OCI-LY1 (cell line): ENCODE measurements around the gene LMOD3.

Experiments
- H2AFZ ChIP-seq: fragments of 200-600 bp; sonication (generic), shearing (Covaris generic); 2 replicates; pipeline ENCODE4 v1.6.0; 2014; ENCODE audit warnings: antibody characterized with exemption, mild to moderate bottlenecking, low read length
- H3F3A ChIP-seq: fragments of 200-600 bp; sonication (generic), shearing (Covaris generic); 2 replicates; pipeline ENCODE4 v1.6.0; 2014; ENCODE audit warnings: mild to moderate bottlenecking, antibody characterized with exemption, low read length, moderate library complexity; ENCODE audit not compliant: insufficient read depth
- H3K27ac ChIP-seq: fragments of 200-600 bp; sonication (generic); 2 replicates; pipeline ENCODE4 v1.5.1; 2014; ENCODE audit warnings: low read length, mixed run types, mild to moderate bottlenecking, low read depth; ENCODE audit not compliant: poor library complexity, severe bottlenecking
- H3K27me3 ChIP-seq: fragments of 200-600 bp; sonication (generic); 2 replicates; pipeline ENCODE4 v1.6.0; 2014; ENCODE audit warnings: antibody characterized with exemption, mild to moderate bottlenecking, low read length, moderate library complexity; ENCODE audit not compliant: insufficient read depth
- H3K36me3 ChIP-seq: fragments of 200-600 bp; sonication (generic); 2 replicates; pipeline ENCODE4 v1.6.1; 2014; ENCODE audit warnings: mild to moderate bottlenecking, antibody characterized with exemption, low read length, moderate library complexity, mixed read lengths; ENCODE audit not compliant: insufficient read depth
- H3K4me1 ChIP-seq: fragments of 200-600 bp; sonication (generic); 2 replicates; pipeline ENCODE4 v1.5.1; 2014; ENCODE audit warnings: mild to moderate bottlenecking, low read length, moderate library complexity; ENCODE audit not compliant: insufficient read depth, severe bottlenecking
- H3K4me2 ChIP-seq: fragments of 200-600 bp; sonication (generic), shearing (Covaris generic); 2 replicates; pipeline ENCODE4 v1.6.1; 2014; ENCODE audit warnings: low read length
- H3K4me3 ChIP-seq: fragments of 200-600 bp; sonication (generic); 2 replicates; pipeline ENCODE4 v1.5.1; 2014; ENCODE audit warnings: low read length, low read depth, mild to moderate bottlenecking, mixed read lengths; ENCODE audit not compliant: poor library complexity, severe bottlenecking
- H3K79me2 ChIP-seq: fragments of 200-600 bp; shearing (Covaris generic); 2 replicates; pipeline ENCODE4 v1.6.1; 2016; ENCODE audit warnings: mixed run types, low read length, mixed read lengths; ENCODE audit not compliant: insufficient read depth
- H3K9ac ChIP-seq: fragments of 200-600 bp; sonication (generic), shearing (Covaris generic); 2 replicates; pipeline ENCODE4 v1.6.1; 2014; ENCODE audit warnings: mild to moderate bottlenecking, low read length, mixed read lengths
- H3K9me2 ChIP-seq: fragments of 200-600 bp; sonication (generic), shearing (Covaris generic); 2 replicates; pipeline ENCODE4 v1.6.1; 2014; ENCODE audit warnings: low read depth, mild to moderate bottlenecking, low read length, mixed read lengths
- H3K9me3 ChIP-seq: fragments of 200-600 bp; shearing (Covaris generic); 2 replicates; pipeline ENCODE4 v1.6.1; 2014; ENCODE audit warnings: low read length, mixed read lengths
- H4K20me1 ChIP-seq: fragments of 200-600 bp; sonication (generic), shearing (Covaris generic); 2 replicates; pipeline ENCODE4 v1.6.0; 2016; ENCODE audit warnings: mild to moderate bottlenecking, low read length; ENCODE audit not compliant: insufficient read depth
- CTCF ChIP-seq: fragments of 200-600 bp; sonication (generic), shearing (Covaris generic); IDR thresholded peaks from 2 replicates; pipeline ENCODE4 v1.5.1; 2017; ENCODE audit warnings: mild to moderate bottlenecking, antibody characterized with exemption, low read length, moderate library complexity, mixed read lengths
- EZH2 ChIP-seq: fragments of 200-600 bp; sonication (generic), shearing (Covaris generic); IDR thresholded peaks from 2 replicates; pipeline ENCODE4 v1.8.0; 2017; ENCODE audit warnings: borderline replicate concordance, mixed run types, mild to moderate bottlenecking, antibody characterized with exemption, low read length, moderate library complexity, mixed read lengths

The LMOD3 gene

GRCh38 chr3:69118555-69118954, 3.8 kb downstream of the LMOD3 start:
- no peak overlapping the region for H3K9ac ChIP-seq
- H2AFZ ChIP-seq, result no peak overlapping the region
- no peaks in the 10 kb centered on the region for H3F3A ChIP-seq
- H3K9me3 ChIP-seq, result no peaks in the 10 kb centered on the region
- H3K27ac ChIP-seq, result no peak overlapping the region
- H3K9me2 ChIP-seq, result no peaks in the 10 kb centered on the region
- no peaks in the 10 kb centered on the region for H3K79me2 ChIP-seq
- no peak for TF ChIP-seq CTCF
- no peak for TF ChIP-seq EZH2
- no peak overlapping the region for H3K4me3 ChIP-seq
- no peaks in the 10 kb centered on the region for H3K36me3 ChIP-seq
- H4K20me1 ChIP-seq, result no peaks in the 10 kb centered on the region
- no peaks in the 10 kb centered on the region for H3K27me3 ChIP-seq
- H3K4me2 ChIP-seq, result no peak overlapping the region
- no peaks in the 10 kb centered on the region for H3K4me1 ChIP-seq

DNA sequence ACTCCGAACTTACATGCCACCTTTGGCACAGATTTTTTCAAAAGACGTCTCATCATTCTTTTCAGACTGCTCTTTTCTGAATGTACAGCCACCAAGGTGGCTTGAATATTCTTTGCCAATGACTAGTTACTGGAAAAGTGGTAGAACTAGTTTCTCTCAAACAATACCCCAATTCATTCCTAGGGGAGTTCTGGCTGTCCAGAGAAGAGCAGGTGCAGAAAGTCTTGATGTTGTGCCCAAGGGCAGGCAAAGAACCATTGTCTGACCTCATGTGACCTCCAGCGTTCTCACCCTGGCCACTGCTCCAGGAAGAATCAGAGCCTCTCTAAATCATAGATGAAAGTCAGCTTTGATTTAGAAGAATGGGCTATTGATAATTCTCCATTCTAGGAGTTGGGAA, 5.5 kb downstream of the LMOD3 start:
- TF ChIP-seq EZH2 (no peak), CTCF (no peak)
- Histone ChIP-seq H3K4me3 (no peak overlapping the region), H3K4me2 (no peak overlapping the region), H2AFZ (no peak overlapping the region), H3F3A (no peaks in the 10 kb centered on the region), H3K27ac (no peak overlapping the region), H3K27me3 (no peaks in the 10 kb centered on the region), H3K9me3 (no peaks in the 10 kb centered on the region), H3K79me2 (no peaks in the 10 kb centered on the region), H3K4me1 (no peaks in the 10 kb centered on the region), H4K20me1 (no peaks in the 10 kb centered on the region), H3K9me2 (no peaks in the 10 kb centered on the region), H3K9ac (no peak overlapping the region), H3K36me3 (no peaks in the 10 kb centered on the region)

GRCh38 chr3:69116162-69116561, 6.2 kb downstream of the LMOD3 start:
- Histone ChIP-seq H3K36me3 (no peaks in the 10 kb centered on the region), H4K20me1 (no peaks in the 10 kb centered on the region), H3K27me3 (no peaks in the 10 kb centered on the region), H3K9me2 (no peaks in the 10 kb centered on the region), H3K4me2 (no peak overlapping the region), H3K4me3 (no peak overlapping the region), H3K27ac (no peak overlapping the region), H3K9ac (no peak overlapping the region), H3F3A (no peaks in the 10 kb centered on the region), H2AFZ (no peak overlapping the region), H3K9me3 (no peaks in the 10 kb centered on the region), H3K4me1 (no peaks in the 10 kb centered on the region), H3K79me2 (no peaks in the 10 kb centered on the region)
- no peak for TF ChIP-seq EZH2
- no peak for TF ChIP-seq CTCF
